HG03575 (cell line): Measurements from ENCODE around the gene PRDM16.

Source experiments
- ATAC-seq: cut with Tn5 transposase; IDR thresholded peaks from one replicate; pipeline ENCODE4 v1.9.1; 2021; ENCODE audit not compliant: unreplicated experiment, insufficient number of reproducible peaks, low FRiP score; ENCODE audit errors: extremely low read depth

Gene PRDM16

DNA sequence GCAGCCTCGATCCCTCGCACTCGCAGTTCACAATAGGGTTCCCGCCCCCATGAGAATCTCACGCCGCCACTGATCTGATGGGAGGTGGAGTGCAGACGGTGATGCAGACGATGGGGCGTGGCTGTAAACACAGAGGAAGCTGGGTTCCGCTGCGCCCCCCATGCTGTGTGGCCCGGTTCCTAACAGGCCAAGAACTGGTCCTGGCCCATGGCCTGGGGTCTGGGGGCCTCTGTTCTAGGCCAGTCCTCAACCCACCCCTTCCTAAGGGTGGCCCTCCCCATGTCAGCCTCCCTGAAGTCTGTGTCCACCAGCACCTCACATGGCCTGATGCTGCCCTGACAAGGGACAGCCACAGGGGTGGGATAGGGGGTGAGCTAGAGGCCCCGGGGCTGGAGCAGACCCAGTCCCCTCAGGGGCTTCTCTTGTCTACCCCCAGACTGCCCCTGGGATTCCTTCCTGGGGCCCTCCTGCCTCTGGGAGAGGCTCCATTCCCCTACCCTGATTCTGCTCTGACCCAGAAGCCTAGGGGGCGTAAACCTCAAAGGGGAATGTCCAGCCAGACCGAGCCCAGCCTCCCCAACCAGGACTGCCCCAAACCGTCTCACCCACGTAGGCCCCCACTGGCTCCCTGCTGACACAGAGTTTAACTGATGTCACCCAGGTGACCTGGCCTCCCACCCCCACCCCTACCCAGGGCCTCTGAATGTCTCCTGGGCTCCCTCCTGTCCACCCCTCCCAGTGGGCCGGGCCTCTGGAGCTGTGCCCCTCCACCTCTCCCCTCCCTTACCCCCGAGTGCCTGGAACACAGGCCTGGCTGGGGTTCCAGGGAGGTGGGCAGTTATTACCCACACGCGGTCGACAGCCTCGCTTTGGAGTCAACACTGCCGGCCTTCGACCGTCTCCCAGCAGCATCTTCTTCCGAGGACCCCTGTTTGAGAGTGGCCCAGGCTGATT lies 370.6 kb downstream of the PRDM16 start:
- ATAC-seq = no peak

DNA sequence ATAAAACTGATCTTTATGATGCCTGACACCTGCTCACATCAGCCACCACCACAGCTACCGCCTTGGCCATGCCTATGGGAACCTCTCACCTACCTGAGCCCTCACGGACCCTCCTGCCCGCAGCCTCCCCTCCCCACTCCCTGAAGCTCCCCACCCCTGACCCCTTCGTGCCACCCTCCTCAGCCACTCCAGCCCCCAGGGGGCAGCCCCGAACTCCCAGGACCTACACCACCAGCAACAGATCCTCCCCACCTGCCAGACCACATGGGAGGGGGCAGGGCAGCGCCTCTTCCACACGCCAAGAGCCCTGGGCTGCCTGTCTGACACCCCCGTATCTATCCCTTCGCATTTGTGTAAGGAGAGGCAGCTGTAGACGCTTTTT lies 371.3 kb downstream of the PRDM16 start:
- ATAC-seq = no peak

DNA sequence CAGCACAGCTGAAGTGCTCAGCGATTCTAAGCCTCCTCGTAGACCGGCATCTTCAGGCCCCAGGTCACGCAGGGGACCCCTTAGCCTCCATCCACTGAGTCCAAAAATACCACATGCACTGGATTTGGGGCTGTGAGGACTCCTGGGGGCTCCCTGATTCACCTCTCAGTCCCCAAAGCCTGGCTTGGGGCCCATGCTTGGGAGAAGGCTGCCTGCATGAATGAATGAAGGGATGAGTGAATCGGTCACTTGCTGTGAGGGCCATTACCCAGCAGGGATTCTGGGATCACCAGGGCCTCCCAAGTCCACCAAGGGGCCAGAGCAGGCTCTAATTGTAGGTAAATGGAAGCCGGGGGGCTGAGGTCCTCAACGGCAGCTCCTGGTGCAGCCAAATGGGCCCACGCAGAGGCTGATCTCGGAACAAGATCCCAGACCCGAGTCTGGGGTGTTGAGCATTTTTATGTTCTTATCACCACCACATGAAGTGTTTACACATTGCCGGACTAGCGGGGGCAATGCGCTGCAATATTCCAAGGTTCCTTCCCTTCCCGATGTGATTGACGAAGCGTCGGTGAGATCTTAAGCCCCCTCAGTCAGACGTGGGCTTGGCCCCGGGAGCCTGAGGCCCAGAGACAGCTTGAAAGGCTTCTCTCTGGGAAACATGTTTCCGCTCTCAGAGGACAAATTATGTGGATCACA lies 371.9 kb downstream of the PRDM16 start:
- ATAC-seq = no peak

DNA sequence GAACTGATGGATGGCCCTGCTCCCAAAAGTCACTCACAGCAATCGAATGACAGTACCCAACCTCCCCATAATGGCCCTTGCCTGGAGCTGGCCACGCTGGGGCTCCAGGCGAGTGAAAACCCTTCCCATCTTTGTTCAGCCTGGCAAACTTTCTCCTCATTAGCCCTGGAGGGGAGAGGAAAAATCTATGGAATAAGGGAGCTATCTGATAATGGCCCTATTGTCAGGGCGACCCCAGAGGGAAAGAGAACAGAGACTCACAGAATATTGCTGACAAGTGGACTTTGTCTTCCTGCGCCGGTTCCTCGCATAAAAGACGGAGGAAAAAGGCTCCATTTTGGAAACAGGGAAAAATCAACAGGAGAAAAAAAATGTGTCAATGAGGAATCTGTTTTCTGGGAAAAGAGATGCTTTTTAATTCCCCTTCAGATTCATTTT lies 372.4 kb downstream of the PRDM16 start:
- no peak for ATAC-seq

DNA sequence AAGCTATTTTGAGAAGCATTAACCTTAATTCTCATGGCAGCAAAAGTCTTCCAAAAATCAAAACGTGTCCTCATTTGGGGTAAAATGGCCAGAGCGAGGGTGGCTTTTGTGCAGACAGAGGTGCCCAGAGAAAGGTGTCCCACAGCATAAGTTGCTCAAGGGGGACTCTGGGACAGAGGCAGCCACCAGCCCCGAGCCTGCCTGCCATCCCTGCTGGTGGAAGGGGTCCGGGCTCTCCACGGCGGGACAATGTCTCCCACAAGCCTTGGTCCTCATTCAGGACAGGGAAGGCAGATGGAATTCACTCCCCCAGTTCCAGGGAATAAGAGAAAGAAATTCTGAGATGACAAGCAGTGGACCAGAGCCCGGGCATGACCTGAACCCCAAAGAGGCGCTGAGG lies 372.9 kb downstream of the PRDM16 start:
- ATAC-seq = no peak

DNA sequence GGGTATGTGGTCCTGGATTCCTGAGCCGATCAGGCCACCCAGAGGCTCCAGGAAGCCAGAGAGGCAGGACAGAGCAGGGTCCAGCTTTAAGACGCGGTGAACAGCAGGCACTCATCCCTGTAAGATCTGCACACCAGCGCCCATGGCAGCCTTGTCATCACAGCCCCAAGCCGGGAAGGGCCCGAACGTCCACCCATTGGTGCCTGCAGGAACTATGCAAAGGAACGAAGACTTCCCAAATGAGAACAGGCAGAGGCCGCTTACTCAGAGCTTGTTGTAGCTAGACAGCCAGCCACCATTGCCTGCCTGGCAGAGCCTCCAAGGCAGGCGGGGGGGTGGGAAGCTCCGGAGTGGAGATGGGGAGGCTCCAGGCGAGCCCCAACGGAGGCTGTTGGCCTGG lies 373.3 kb downstream of the PRDM16 start:
- ATAC-seq = no peak

DNA sequence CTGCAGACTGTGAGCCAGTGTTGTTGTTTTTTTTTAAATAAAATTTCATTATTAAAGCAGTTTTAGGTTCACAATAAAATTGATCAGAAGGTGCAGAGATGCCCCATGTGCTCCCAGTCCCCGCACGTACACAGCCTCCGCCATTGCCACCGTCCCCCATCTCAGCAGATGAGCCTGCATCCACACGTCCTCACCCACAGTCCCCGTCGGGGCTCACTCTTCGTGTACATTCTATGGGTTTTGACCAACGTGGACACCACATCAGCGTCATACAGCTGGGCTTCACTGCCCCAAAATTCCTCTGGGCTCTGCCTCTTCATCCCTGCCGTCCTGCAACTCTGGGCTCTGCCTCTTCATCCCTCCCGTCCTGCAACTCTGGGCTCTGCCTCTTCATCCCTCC lies 373.9 kb downstream of the PRDM16 start:
- no peak for ATAC-seq

DNA sequence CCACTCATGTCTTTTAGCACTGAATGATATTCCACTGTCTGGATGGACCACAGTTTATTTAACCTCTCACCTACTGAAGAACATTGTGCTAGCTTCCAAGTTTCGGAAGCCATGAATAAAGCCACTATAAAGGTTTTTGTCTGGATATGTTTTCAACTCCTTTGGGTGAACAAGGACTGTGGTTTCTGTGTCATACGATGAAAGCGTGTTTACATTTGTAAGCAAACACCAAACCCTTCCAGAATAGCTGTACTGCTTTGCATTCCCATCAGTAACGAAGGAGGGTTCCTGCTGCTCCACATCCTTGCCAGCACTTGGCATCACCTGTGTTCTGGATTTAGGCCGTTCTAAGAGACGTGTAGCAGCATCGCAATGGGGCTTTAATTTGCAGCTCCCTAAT lies 374.8 kb downstream of the PRDM16 start:
- ATAC-seq = no peak

DNA sequence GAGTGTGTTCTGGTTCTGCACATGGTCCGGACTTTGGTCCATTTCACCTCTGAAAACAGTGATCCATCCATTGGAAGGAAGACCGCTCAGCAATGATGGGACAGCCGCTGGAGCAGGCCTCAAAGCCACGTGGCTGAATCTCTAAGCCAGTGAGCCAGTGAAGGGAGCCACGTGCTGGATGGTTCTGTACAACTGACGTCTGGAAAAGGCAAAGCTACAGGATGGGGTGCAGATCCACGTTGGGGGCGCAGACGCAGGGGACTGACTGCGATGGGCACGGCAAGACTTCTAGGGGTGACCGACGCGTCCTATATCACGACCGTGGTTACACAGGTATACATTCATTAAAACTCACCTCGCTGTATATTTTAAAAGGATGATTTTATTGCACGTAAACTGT lies 375.3 kb downstream of the PRDM16 start:
- ATAC-seq = no peak

DNA sequence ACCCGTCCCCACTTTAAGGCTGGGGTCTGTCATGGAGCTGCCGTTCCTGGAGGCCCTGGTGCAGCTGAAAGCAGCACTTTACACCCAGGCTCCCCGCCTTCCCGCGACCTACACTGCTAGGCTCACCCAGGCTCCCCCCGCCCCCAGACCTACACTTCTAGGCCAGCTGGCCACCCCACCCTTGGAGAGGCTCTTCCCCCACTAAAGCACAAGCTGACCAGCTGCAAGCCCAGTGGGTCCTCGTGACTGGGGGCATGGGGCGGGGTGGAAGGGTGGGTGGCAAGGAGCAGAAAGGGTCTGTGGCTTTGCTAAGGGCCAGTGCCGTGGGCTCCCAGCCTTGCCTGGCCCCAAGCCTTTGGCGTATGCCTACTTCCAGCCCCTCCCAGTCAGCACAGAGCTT lies 375.7 kb downstream of the PRDM16 start:
- no peak for ATAC-seq

DNA sequence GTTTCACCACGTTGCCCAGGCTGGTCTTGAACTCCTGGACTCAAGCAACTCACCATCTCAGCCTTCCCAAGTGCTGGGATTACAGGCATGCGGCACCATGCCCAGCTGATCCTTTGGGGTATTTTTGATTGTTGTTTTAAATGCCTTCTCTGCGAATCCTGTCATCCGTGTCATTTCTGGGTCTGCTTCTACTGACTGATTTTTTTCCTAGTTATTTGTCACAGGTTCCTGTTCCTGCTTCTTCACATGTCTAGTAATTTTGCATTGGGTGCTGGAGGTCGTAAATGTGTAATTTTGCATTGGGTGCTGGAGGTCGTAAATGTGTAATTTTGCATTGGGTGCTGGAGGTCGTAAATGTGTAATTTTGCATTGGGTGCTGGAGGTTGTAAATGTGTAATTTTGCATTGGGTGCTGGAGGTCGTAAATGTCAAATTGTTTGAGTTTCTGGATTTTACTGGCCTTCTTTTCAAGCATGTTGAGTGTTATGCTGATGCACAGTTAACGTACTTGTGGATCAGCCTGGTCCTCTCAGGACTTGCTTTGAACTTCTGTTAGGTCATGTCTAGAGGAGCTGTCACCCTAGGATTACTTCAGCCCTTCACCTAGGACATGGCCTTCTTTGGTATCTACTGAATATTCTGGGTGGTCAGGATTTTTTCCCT lies 381.3 kb downstream of the PRDM16 start:
- ATAC-seq = no peak

DNA sequence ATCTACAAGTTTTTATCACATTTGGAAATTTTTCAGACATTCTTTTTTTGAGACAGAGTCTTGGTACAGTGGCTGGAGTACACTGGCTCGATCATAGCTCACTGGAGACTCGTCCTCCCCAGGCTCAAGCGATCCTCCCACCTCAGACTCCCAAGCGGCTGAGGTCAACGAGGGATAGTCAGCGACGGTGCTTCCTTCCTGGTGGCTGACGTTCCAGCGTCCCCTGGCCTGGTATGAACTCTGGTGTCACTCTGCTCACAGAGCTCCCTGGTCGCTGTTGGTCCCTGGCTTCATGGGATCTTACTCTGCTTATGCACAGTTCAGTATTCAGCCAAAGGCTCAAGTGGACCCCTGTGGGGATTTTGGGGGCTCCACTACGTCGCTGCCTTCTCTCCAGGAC lies 382.0 kb downstream of the PRDM16 start:
- ATAC-seq = no peak

DNA sequence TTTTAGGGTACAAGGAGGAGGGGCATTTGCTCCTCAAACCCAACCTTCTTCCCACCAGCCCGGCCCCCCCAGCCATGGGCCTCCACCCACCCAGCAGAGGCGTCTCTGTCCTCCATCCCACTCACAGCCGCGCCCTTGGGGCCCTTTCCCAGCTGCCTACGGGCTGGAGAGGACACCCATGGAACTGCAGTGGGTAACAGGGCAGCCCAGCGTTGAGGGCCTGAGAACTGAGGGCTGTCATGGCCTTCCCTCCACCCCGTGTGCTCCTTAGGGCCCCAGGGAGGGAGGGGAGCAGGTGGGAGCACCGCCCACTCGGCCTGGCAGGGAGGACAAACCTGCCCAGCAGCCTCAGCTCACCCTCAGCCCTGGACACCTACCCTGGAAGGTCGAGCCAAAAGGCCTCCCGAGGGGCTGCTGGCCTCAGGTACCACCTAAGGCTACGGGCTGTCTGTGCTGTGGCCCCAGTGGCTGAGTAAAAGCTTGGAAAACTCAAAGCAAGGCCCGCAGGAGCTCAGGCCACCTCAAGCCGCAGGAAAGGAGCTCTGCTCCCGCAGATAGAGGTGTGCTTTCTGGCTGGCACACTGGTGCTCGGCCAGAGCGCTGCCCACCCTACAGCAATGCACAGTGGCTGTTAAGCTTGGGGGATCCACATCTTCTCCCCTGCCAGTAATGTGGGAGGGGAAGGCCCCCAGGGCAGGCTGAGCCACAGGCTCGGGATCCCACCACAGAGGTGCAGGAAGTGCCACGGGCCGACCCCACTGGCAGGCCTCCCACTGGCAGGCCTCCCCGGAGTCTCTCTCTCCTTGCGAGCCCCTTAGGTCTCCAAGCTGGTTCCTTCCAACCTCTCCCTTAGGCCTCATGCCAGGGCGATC lies 383.2 kb downstream of the PRDM16 start:
- ATAC-seq = no peak

DNA sequence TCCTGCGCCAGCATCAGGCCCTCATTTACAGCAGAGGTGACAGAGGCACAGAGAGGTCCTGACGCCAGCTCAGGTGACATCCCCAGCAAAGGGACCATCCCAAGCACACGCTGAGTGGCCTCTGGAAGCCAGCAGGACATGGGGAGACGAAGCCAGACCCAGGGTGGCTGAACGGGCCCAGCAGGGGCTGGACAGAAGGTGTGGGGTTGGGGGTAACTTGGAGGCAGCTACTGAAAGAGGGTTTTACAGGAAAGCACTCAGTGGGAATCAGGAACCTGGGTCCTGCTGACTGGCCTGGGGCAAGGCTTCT lies 383.8 kb downstream of the PRDM16 start:
- ATAC-seq = no peak

DNA sequence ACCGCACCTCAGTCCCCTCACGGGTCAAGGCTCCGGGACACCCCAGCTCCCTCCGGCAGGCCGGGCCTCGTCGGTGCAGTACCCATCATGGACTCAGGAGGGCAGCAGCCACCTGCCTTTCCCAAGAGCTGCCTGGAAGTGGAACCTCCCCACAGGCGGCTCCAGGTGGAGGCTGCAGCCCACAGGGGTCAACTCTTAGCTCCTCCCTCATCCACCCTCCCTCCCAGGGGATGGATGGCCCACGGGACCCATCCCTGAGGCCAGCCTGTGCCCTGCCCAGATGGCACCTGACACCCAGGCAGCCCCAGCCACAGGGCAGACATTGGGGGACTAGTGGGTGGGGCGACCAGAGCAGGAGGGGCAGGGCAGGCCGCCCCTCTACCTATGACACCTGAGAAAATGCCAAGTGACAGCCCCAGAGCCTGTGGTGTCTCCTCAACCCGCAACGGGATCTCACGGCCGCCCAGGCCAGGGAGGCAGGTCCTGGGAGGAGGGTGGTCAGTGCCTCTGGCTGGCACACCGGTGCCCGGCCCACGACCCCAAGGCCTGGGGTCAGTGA lies 384.3 kb downstream of the PRDM16 start:
- ATAC-seq = no peak

DNA sequence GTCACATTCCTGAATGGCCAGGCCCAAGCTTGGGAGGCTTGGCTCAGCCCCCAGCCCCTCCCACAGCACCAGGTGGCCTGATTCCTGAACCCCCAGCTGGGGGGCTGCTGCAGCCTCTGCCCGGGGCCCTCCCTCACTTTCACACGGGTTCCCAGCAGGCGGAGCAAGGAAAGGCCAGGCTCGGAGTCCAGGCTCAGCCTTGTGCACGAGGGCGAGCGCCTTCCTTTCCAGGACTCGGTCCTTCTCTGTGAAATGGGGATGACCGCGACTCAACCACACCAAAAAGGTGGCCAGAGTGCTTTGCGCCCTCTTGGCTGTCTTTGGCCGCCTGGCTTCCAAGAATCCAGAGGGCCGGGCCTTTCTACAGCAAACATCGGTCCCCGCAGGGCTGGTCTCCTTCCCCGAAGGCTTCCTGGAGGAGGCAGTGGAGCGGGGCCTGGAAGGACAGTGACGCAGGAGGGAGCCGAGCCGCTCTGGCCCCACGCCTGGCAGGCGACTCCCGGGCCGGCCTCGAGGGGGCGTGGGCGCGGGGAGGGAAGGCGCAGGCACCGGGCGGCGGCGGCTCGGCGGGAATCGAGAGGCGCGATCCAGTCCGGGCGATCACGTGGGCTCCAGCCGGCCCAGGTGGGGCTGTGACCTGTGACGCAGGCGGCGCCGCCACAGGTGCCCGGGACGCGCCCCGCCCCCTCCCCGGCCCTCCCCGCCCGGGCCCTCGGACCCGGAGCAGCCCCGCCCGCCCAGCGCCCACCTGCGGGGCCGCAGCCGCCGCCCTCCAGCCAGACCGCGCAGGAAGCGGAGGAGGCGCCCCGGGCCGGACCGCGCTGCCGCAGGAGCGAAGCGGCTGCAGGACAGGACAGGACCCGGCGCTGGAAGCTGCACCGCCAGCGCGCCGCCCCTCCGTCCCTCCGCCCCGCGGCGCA lies 385.1 kb downstream of the PRDM16 start, which contains the start of gene ARHGEF16:
Gene ARHGEF16 (plus strand): TSS at position 775 of the 920 bp plus-strand sequence. CDS start 8,420 bp downstream, outside the sequence.
- no peak for ATAC-seq

DNA sequence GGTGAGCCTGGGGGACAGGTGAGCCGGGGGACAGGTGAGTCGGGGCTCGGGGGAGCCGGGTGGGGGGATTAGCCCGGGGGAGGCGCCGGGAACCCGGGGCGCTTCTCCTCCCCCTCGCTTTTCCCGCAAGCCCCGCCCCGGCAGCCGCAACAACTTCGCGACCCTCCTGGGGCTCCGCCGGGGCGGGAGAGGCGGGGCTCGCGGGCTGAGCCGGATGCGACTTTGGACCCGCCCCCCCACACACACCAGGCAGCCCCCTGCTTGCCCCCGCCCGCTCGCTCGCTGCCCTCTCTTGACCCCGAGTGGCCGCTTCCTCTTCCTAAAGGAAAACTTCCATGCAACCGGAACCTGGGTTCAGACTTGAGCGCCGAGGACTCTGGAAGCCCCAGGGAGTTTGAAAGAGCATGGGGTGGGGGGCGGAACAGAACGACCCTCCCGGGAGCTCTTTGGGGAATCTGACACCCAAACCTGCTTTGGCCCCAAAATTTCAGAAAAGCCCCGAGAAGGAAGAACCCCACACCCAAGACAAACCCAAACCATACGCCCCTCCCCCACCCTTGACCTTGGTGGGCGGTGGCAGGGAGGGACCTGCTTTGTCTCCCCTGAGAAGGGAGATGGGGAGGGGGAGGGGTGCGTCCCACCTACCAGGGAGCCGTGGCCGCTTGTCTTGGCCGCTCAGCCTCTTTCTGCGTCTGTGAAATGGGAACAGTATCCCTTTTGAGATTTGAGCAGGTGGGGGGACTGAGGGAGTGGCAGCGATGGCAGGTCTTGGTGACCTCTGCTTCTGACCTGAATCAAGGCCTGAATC lies 386.0 kb downstream of the PRDM16 start:
- no peak for ATAC-seq
